Measurements from ENCODE around the gene TMEM254.
"Not testable (repeated sequence)": the region's sequence is repeated elsewhere in the genome, so short reads cannot be mapped to it uniquely, and the experiment has no call there.

The TMEM254 gene

GRCh38 chr10:80078448-80079311 is at the start of gene TMEM254:
Gene TMEM254, plus strand, starts transcription at chr10:80078665. Its CDS starts 35 bp downstream, at chr10:80078700.
- no peak for TF ChIP-seq CTCF (IDR thresholded peaks at IDR 0.05; ENCODE audit: insufficient read depth, low read depth, low read length, missing control alignments)
- H3K4me3 ChIP-seq (ENCODE audit: low read length): peak within 1 kb of the TSS; percentile 93
- DNase-seq (ENCODE audit: low read depth): peak; percentile 88

DNA sequence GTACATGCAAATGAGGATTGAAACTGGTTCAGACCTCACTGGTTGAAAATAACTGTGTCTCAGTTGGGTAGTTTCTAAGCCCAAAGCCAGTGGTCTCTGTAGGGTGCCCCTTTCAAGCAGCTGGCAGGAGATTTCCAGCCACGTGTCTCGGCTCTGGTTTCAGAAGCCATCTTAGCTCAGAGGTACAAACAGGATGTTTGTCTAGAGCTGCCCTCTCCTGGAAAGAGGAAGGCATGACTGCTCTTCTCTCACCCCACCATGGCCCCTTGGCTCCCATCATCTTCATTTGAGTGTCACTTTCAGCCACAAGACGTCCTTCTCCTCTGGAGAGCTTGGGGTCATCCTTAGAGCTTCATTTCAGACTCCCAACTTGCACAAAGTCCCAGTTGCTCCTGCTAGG is 49.3 kb upstream of the TMEM254 start:
- peak; percentile 57 for DNase-seq (ENCODE audit: low read depth)
- not testable (repeated sequence) for H3K4me3 ChIP-seq (ENCODE audit: low read length)
- peak; percentile 62 for TF ChIP-seq CTCF (IDR thresholded peaks at IDR 0.05; ENCODE audit: insufficient read depth, low read depth, low read length, missing control alignments)

- not testable (repeated sequence) for DNase-seq (ENCODE audit: low read depth); H3K4me3 ChIP-seq (ENCODE audit: low read length)
These were observed 48.6 kb upstream of the TMEM254 start for GRCh38 chr10:80029865-80030264.

DNA sequence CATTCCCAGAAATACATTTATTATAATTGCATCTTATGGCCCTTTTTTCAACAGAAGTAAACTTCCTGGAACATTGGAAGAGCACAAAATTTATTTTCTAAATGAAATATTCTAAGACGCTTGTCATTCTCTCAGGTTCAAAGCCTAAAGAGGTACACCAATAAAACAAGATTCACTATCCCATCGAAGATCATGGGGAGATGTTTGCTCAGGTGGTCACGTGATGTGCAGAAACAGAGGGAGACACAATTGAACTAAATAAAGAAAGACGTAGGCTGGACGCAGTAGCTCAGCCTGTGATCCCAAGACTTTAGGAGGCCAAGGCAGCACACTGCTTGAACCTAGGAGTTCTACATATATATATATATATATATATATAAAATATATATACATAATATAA is 46.0 kb upstream of the TMEM254 start:
- no peak for TF ChIP-seq CTCF (IDR thresholded peaks at IDR 0.05; ENCODE audit: insufficient read depth, low read depth, low read length, missing control alignments)
- H3K4me3 ChIP-seq (ENCODE audit: low read length): no peak overlapping the region
- no peak for DNase-seq (ENCODE audit: low read depth)

- not testable (repeated sequence) for DNase-seq (ENCODE audit: low read depth); H3K4me3 ChIP-seq (ENCODE audit: low read length)
These were observed 43.7 kb upstream of the TMEM254 start for GRCh38 chr10:80034766-80035165.

DNA sequence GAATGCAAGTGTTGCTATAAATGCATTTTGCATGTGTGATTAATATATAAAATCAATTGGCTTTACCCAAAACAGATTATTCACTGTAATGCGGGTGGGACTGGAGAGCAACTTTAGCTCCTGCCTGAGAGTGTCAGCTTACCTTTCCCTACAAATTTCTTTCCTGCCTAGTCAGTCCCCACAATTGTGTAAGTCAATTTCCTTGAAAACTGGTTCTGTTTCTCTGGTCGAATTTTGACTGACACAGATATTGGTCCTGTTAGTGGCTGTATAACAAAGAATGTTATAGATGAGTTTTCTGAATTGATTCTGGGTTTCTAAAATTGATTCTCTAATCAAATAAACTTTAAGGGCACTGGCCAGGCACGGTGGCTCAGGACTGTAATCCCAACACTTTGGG is 43.0 kb upstream of the TMEM254 start:
- peak; percentile 46 for DNase-seq (ENCODE audit: low read depth)
- H3K4me3 ChIP-seq (ENCODE audit: low read length): not testable (repeated sequence)

DNA sequence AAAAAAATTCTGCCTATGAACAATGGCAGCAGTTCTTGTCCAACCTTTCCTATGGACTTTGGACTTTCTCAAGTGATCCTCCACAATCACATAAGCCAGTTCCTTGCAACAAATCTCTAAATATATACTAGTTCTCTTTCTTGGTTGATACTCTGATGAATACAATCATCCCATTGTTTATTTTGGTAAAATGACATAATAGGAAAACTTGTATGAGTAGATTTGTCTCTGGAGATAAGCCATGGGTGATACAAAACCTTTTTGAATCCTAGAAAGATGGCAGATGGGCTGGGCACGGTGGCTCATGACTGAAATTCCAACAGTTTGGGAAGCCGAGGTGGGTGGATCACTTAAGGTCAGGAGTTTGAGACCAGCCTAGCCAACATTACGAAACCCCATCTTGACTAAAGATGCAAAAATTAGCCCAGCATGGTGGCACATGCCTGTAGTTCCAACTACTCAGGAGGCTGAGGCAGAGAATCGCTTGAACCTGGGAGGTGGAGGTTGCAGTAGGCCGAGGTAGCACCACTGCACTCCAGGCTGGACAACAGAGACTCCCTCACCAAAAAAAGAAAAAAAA is 41.5 kb upstream of the TMEM254 start:
- H3K4me3 ChIP-seq (ENCODE audit: low read length); DNase-seq (ENCODE audit: low read depth): not testable (repeated sequence)

DNA sequence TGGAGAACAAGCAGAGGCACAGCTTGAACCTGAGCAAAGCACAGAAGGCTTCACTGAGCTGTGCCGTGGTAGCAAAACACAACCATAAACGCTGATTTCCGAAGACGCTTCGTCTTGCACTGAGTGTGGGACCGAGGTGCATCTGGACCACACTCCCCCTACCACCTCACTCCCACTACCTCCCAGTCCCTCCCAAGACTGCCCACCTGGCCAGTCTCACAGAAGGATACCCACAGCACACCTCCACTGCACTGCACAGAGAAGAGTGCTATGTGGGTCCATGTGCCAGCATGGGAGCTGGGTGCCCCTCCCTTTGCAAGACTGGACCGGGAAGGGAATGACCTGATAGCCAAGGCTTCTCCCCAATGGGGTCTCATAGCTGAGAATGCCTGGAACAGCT is 40.2 kb upstream of the TMEM254 start:
- not testable (repeated sequence) for DNase-seq (ENCODE audit: low read depth); H3K4me3 ChIP-seq (ENCODE audit: low read length)

DNA sequence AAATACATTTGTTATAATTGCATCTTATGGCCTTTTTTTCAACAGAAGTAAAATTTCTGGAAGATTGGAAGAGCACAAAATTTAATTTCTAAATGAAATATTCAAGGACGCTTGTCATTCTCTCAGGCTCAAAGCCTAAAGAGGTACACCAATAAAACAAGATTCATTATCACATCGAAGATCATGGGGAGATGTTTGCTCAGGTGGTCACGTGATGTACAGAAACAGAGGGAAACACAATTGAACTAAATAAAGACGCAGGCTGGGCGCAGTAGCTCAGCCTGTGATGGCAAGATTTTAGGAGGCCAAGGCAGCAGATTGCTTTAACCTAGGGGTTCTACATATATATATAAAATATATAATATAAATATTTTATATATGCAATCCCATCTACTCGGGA is 37.3 kb upstream of the TMEM254 start:
- no peak for DNase-seq (ENCODE audit: low read depth)
- TF ChIP-seq CTCF (IDR thresholded peaks at IDR 0.05; ENCODE audit: insufficient read depth, low read depth, low read length, missing control alignments): no peak
- H3K4me3 ChIP-seq (ENCODE audit: low read length): no peak overlapping the region

DNA sequence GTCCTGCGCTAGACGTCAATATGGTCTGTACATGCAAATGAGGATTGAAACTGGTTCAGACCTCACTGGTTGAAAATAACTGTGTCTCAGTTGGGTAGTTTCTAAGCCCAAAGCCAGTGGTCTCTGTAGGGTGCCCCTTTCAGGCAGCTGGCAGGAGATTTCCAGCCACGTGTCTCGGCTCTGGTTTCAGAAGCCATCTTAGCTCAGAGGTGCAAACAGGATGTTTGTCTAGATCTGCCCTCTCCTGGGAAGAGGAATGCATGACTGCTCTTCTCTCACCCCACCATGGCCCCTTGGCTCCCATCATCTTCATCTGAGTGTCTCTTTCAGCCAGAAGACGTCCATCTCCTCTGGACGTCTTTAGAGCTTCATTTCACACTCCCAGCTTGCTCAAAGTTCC is 33.5 kb upstream of the TMEM254 start:
- H3K4me3 ChIP-seq (ENCODE audit: low read length); DNase-seq (ENCODE audit: low read depth): not testable (repeated sequence)

Measured in epithelial cell of esophagus (primary cell).